ENCODE results near the gene ACP3.

Gene ACP3

DNA sequence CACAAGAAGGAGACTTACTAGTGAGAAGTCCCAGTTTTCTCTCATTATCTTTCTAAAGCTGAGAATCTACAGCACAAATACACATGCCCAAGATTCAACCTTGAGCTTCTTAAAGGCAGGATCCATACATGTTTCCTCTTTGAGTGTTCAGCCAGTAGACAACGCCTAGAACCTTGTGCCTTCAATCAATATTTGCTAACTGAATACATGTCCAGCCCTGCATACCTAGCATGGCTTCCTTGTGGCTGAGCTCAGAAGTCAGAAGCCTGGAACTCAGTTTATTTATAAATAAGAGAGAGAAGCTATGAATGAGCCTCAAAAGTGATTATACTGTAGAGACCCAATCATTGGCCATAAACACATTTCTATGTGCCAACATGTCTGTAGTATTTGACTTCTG, 43.5 kb downstream of the ACP3 start:
- no peaks in the 10 kb centered on the region for H4K20me1 ChIP-seq (ENCODE audit: insufficient read depth, low read length)
- no peak for DNase-seq
- H3K4me3 ChIP-seq (ENCODE audit: low read length): no peak overlapping the region
- H3K27ac ChIP-seq (ENCODE audit: low read length): no peak overlapping the region
- no peaks in the 10 kb centered on the region for H3K79me2 ChIP-seq (ENCODE audit: low read length)
- no peaks in the 10 kb centered on the region for H3K9me2 ChIP-seq (replicated peaks; ENCODE audit: insufficient read depth, low read length)
- H3K4me1 ChIP-seq (ENCODE audit: low read length): peaks cover 10% of the 10 kb centered on the region
- H3K9me3 ChIP-seq (replicated peaks; ENCODE audit: insufficient read depth, low read length): no peaks in the 10 kb centered on the region
- TF ChIP-seq, protein P1, sequence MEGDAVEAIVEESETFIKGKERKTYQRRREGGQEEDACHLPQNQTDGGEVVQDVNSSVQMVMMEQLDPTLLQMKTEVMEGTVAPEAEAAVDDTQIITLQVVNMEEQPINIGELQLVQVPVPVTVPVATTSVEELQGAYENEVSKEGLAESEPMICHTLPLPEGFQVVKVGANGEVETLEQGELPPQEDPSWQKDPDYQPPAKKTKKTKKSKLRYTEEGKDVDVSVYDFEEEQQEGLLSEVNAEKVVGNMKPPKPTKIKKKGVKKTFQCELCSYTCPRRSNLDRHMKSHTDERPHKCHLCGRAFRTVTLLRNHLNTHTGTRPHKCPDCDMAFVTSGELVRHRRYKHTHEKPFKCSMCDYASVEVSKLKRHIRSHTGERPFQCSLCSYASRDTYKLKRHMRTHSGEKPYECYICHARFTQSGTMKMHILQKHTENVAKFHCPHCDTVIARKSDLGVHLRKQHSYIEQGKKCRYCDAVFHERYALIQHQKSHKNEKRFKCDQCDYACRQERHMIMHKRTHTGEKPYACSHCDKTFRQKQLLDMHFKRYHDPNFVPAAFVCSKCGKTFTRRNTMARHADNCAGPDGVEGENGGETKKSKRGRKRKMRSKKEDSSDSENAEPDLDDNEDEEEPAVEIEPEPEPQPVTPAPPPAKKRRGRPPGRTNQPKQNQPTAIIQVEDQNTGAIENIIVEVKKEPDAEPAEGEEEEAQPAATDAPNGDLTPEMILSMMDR (IDR thresholded peaks at IDR 0.05; ENCODE audit: low read length): no peak
- TF ChIP-seq EZH2phosphoT487 (IDR thresholded peaks at IDR 0.05; ENCODE audit: low read length) (no peak), EZH2 (optimal IDR thresholded peaks at IDR 0.05; ENCODE audit: low read depth, low read length) (no peak)
- H3K36me3 ChIP-seq (replicated peaks; ENCODE audit: insufficient read depth, low read length): no peaks in the 10 kb centered on the region
- no peak overlapping the region for H3K9ac ChIP-seq (ENCODE audit: low read length)
- peaks cover 7% of the 10 kb centered on the region for H3F3A ChIP-seq (ENCODE audit: insufficient read depth, low read length)
- H2AFZ ChIP-seq (ENCODE audit: low read length): no peak overlapping the region
- no peaks in the 10 kb centered on the region for H3K27me3 ChIP-seq (replicated peaks; ENCODE audit: insufficient read depth, low read length)
- no peak overlapping the region for H3K4me2 ChIP-seq (ENCODE audit: low read depth, low read length)

DNA sequence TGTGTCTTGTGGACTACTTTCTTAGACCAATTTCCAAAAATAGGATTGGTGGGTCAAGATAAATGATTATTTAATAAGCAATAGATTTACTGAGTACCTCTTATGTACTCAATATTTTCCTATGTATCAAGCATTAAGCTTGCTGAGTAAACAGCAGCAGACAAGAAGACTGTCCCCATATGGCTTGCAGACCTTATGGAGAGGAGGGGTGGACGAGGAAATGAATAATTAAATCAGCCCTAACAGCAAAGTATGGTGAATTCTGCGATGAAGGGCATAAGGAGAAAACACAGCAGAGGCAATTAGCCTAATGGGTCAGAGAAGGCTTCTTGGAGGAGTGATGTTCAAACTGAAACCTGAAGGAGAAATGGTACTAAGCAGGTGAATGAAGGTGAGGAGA, 45.1 kb downstream of the ACP3 start:
- H3K4me2 ChIP-seq (ENCODE audit: low read depth, low read length): no peak overlapping the region
- no peaks in the 10 kb centered on the region for H4K20me1 ChIP-seq (ENCODE audit: insufficient read depth, low read length)
- no peak overlapping the region for H2AFZ ChIP-seq (ENCODE audit: low read length)
- H3K4me3 ChIP-seq (ENCODE audit: low read length): no peak overlapping the region
- H3K79me2 ChIP-seq (ENCODE audit: low read length): no peaks in the 10 kb centered on the region
- peaks cover 7% of the 10 kb centered on the region for H3F3A ChIP-seq (ENCODE audit: insufficient read depth, low read length)
- no peak for DNase-seq
- H3K36me3 ChIP-seq (replicated peaks; ENCODE audit: insufficient read depth, low read length): no peaks in the 10 kb centered on the region
- TF ChIP-seq, protein P1 (IDR thresholded peaks at IDR 0.05; ENCODE audit: low read length): no peak
- no peak for TF ChIP-seq EZH2 (optimal IDR thresholded peaks at IDR 0.05; ENCODE audit: low read depth, low read length)
- no peak for TF ChIP-seq EZH2phosphoT487 (IDR thresholded peaks at IDR 0.05; ENCODE audit: low read length)
- peaks cover 10% of the 10 kb centered on the region for H3K4me1 ChIP-seq (ENCODE audit: low read length)
- no peaks in the 10 kb centered on the region for H3K9me3 ChIP-seq (replicated peaks; ENCODE audit: insufficient read depth, low read length)
- no peak overlapping the region for H3K9ac ChIP-seq (ENCODE audit: low read length)
- no peaks in the 10 kb centered on the region for H3K27me3 ChIP-seq (replicated peaks; ENCODE audit: insufficient read depth, low read length)
- H3K27ac ChIP-seq (ENCODE audit: low read length): no peak overlapping the region
- no peaks in the 10 kb centered on the region for H3K9me2 ChIP-seq (replicated peaks; ENCODE audit: insufficient read depth, low read length)

DNA sequence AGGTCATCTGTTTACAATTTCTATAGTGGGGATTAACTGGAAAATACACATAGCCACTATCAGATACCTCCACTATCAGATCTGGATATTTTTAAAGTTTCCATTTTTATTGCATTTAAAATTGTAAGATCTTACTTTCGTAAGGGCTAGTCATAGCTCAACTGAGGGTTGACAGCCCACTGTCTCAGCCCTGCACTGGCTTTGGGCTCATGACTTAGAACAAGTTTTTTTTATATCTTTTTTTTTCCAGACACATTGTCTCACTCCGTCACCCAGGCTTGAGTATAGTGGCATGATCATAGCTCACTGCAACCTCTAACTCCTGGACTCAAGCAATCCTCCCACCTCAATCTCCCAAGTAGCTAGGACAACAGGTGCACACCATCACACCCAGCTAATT, 51.3 kb downstream of the ACP3 start:
- H3K9ac ChIP-seq (ENCODE audit: low read length): no peak overlapping the region
- no peaks in the 10 kb centered on the region for H3K36me3 ChIP-seq (replicated peaks; ENCODE audit: insufficient read depth, low read length)
- DNase-seq: no peak

More for the DNA sequence above, 51.3 kb downstream of the ACP3 start:
- H3K4me1 ChIP-seq (ENCODE audit: low read length): peaks cover 10% of the 10 kb centered on the region
- peaks cover 7% of the 10 kb centered on the region for H3F3A ChIP-seq (ENCODE audit: insufficient read depth, low read length)
- no peak overlapping the region for H3K27ac ChIP-seq (ENCODE audit: low read length)
- H2AFZ ChIP-seq (ENCODE audit: low read length): no peak overlapping the region
- no peak overlapping the region for H3K4me3 ChIP-seq (ENCODE audit: low read length)
- TF ChIP-seq EZH2 (optimal IDR thresholded peaks at IDR 0.05; ENCODE audit: low read depth, low read length) (no peak), EZH2phosphoT487 (IDR thresholded peaks at IDR 0.05; ENCODE audit: low read length) (no peak)
- TF ChIP-seq, protein P1 (IDR thresholded peaks at IDR 0.05; ENCODE audit: low read length): no peak
- no peaks in the 10 kb centered on the region for H4K20me1 ChIP-seq (ENCODE audit: insufficient read depth, low read length)
- no peaks in the 10 kb centered on the region for H3K27me3 ChIP-seq (replicated peaks; ENCODE audit: insufficient read depth, low read length)
- H3K4me2 ChIP-seq (ENCODE audit: low read depth, low read length): no peak overlapping the region
- H3K9me2 ChIP-seq (replicated peaks; ENCODE audit: insufficient read depth, low read length): no peaks in the 10 kb centered on the region
- H3K79me2 ChIP-seq (ENCODE audit: low read length): no peaks in the 10 kb centered on the region
- no peaks in the 10 kb centered on the region for H3K9me3 ChIP-seq (replicated peaks; ENCODE audit: insufficient read depth, low read length)

Data from MM.1S (cell line).